GM23248 (cell line): Measurements from ENCODE around the gene HMGXB3.

Experiments used
- EZH2 ChIP-seq: fragments of 200-600 bp; sonication (generic); IDR thresholded peaks from 2 replicates; pipeline ENCODE4 v1.6.1; 2018; ENCODE audit warnings: antibody characterized with exemption, mild to moderate bottlenecking; ENCODE audit not compliant: insufficient read depth, poor library complexity, severe bottlenecking
- EZH2phosphoT487 ChIP-seq: fragments of 200-600 bp; sonication (generic); IDR thresholded peaks from 2 replicates; pipeline ENCODE4 v1.6.1; 2018; ENCODE audit warnings: antibody characterized with exemption, moderate library complexity, mild to moderate bottlenecking, low read depth; ENCODE audit not compliant: insufficient read depth

- TF ChIP-seq EZH2 (no peak), EZH2phosphoT487 (no peak)
These were observed 18.0 kb upstream of the HMGXB3 start for GRCh38 chr5:149982505-149982904.
